K562 (cell line): ENCODE measurements around the gene SAXO1. TPM values are rescaled to one million over a fixed set of nuclear protein-coding genes. Genes with fewer than 3 reads are reported as not detected.

Source experiments
- ATAC-seq: fragments of 200-7000 bp; cut with Tn5 transposase; 3 replicates; pipeline ENCODE4 v1.9.1; 2020; ENCODE audit warnings: moderate library complexity
- BruUV-seq: library from RNA; stranded (reverse); fragments of 400-500 nt; replicated peaks from 2 replicates; lab custom pipeline; 2021; lab: Mats Ljungman, UMichigan
- CTCF ChIA-PET: fragments of 300-600 bp; formaldehyde crosslinking; extraction: SDS; loops from one replicate; lab custom pipeline; 2021; ENCODE audit warnings: low intra/inter-chr PET ratio; lab: Yijun Ruan, JAX
- POLR2A ChIA-PET: fragments of 300-600, 350-650 bp; sonication (Branson Sonifier 250); formaldehyde crosslinking; extraction: SDS; loops from one replicate; lab custom pipeline; 2021; ENCODE audit warnings: antibody characterized with exemption, inconsistent platforms; lab: Yijun Ruan, JAX
- DNase-seq, 4 experiments: peaks; one replicate each; pipeline versions ENCODE4 v3.0.0 to v3.0.0-alpha.2; 2011 to 2018; ENCODE audit warnings: low spot score in 3 of 4, mixed read lengths in 3 of 4; ENCODE audit errors: extremely low read depth in 1 of 4
- FAIRE-seq: peaks from 2 replicates; lab custom pipeline; 2011; peaks lifted over from hg19 to GRCh38; lab: Jason Lieb, UNC
- H2AFZ ChIP-seq: 2 replicates; pipeline ENCODE4 v1.6.0; 2011; ENCODE audit warnings: low read depth, low read length, control low read depth, inconsistent platforms
- H3K27ac ChIP-seq: fragments of 200-600 bp; 3 replicates; pipeline ENCODE4 v1.8.0; 2011; ENCODE audit warnings: low read depth, mild to moderate bottlenecking, control low read depth, inconsistent platforms, low read length, moderate library complexity, mixed read lengths; ENCODE audit errors: extremely low read depth
- H3K27me3 ChIP-seq, 2 experiments: fragments of 300-600 bp in 1 of 2; 2 replicates in 1 of 2; 3 replicates in 1 of 2; pipeline versions ENCODE4 v1.6.0 to v1.8.0; 2011; ENCODE audit warnings: inconsistent platforms in 2 of 2, low read length in 2 of 2, mild to moderate bottlenecking in 1 of 2, mixed read lengths in 1 of 2, moderate library complexity in 1 of 2; ENCODE audit not compliant: control insufficient read depth in 2 of 2, insufficient read depth in 2 of 2
- H3K36me3 ChIP-seq: fragments of 300-600 bp; 3 replicates; pipeline ENCODE4 v1.8.0; 2011; ENCODE audit warnings: mild to moderate bottlenecking, low read length, inconsistent platforms; ENCODE audit not compliant: control insufficient read depth, insufficient read depth
- H3K4me1 ChIP-seq, 2 experiments: fragments of 200-600 bp in 1 of 2; replicated peaks in 1 of 2; 2 replicates in 1 of 2; 3 replicates in 1 of 2; pipeline versions ENCODE4 v1.5.1 to v1.8.0; 2011; ENCODE audit warnings: inconsistent platforms in 2 of 2, low read length in 2 of 2, mild to moderate bottlenecking in 1 of 2, mixed read lengths in 1 of 2, moderate library complexity in 1 of 2; ENCODE audit not compliant: control insufficient read depth in 2 of 2, insufficient read depth in 2 of 2
- H3K4me2 ChIP-seq: 2 replicates; pipeline ENCODE4 v1.6.1; 2011; ENCODE audit warnings: low read length, control low read depth, inconsistent platforms, mixed read lengths; ENCODE audit not compliant: insufficient read depth
- H3K4me3 ChIP-seq: fragments of 200-600 bp; sonication (generic), shearing (Covaris generic); 2 replicates; pipeline ENCODE4 v1.5.1; 2016; ENCODE audit warnings: control low read depth, inconsistent platforms
- H3K79me2 ChIP-seq: fragments of 200-600 bp; 3 replicates; pipeline ENCODE4 v1.8.0; 2011; ENCODE audit warnings: low read length, inconsistent platforms; ENCODE audit not compliant: control insufficient read depth, insufficient read depth
- H3K9ac ChIP-seq, 2 experiments: 2 replicates each; pipeline versions ENCODE4 v1.6.0 to v1.6.1; 2011; ENCODE audit warnings: low read depth in 2 of 2, low read length in 2 of 2, control low read depth in 1 of 2, inconsistent platforms in 1 of 2, mild to moderate bottlenecking in 1 of 2, mixed read lengths in 1 of 2; ENCODE audit not compliant: insufficient read depth in 1 of 2
- H3K9me1 ChIP-seq: one replicate; pipeline ENCODE4 v1.6.0; 2011; ENCODE audit warnings: inconsistent platforms, mild to moderate bottlenecking, low read length, moderate library complexity; ENCODE audit not compliant: control insufficient read depth, insufficient read depth
- H3K9me3 ChIP-seq: replicated peaks from 2 replicates; pipeline ENCODE4 v1.5.1; 2011; ENCODE audit warnings: low read depth, low read length, inconsistent platforms; ENCODE audit not compliant: control insufficient read depth, insufficient read depth
- H4K20me1 ChIP-seq: replicated peaks from 2 replicates; pipeline ENCODE4 v1.6.1; 2011; ENCODE audit warnings: low read length, inconsistent platforms, mixed read lengths; ENCODE audit not compliant: control insufficient read depth, insufficient read depth
- BRD9 ChIP-seq: fragments of 450-650 bp; IDR thresholded peaks from 2 replicates; pipeline ENCODE4 v1.6.1; 2018; ENCODE audit warnings: low read depth; ENCODE audit not compliant: partially characterized antibody
- DNMT1 ChIP-seq: fragments of 450-650 bp; IDR thresholded peaks from 2 replicates; pipeline ENCODE4 v1.6.1; 2016; ENCODE audit warnings: antibody characterized with exemption, mild to moderate bottlenecking
- ETV1 ChIP-seq: fragments of 450-650 bp; conservative IDR thresholded peaks from 2 replicates; pipeline ENCODE4 v1.6.1; 2016; ENCODE audit warnings: missing genetic modification characterization, control low read depth, low read depth, missing compliant biosample characterization
- ETV5 ChIP-seq: sonication (generic); formaldehyde crosslinking; IDR thresholded peaks from 2 replicates; pipeline ENCODE4 v1.4.0; 2020; ENCODE audit warnings: low read depth, mild to moderate bottlenecking, missing genetic modification reagents
- PHB2 ChIP-seq: fragments of 450-650 bp; IDR thresholded peaks from 2 replicates; pipeline ENCODE4 v1.6.1; 2017; ENCODE audit warnings: low read depth
- SIRT6 ChIP-seq: IDR thresholded peaks from one replicate; pipeline ENCODE4 v1.6.1; 2012; ENCODE audit warnings: low read depth, mild to moderate bottlenecking, control low read depth, inconsistent platforms, low read length, moderate library complexity
- U2AF2 ChIP-seq: fragments of 200-400 bp; formaldehyde crosslinking; optimal IDR thresholded peaks from 2 replicates; pipeline ENCODE3; 2017; ENCODE audit warnings: low read depth, mild to moderate bottlenecking, low read length
- ZFPM2 ChIP-seq: fragments of 250-450 bp; sonication (Bioruptor Pico); IDR thresholded peaks from 2 replicates; pipeline ENCODE4 v1.5.1; 2022; ENCODE audit warnings: mild to moderate bottlenecking
- ZNF77 ChIP-seq: fragments of 250-450 bp; sonication (Bioruptor Pico); IDR thresholded peaks from 2 replicates; pipeline ENCODE4 v1.5.0; 2020
- WGBS: fragments of 100-300 bp; shearing (Covaris generic); methylation state at CpG from one replicate; pipeline ENCODE4 v1.1.6; 2016; ENCODE audit warnings: low coverage, mixed read lengths; ENCODE audit not compliant: insufficient coverage; ENCODE audit errors: missing lambda C conversion rate; 5-methylcytosine and 5-hydroxymethylcytosine counted together
- in situ Hi-C: fragments of 300-500 bp; cut with MboI; formaldehyde crosslinking; loops from 4 replicates; pipeline ENCODE4 v1.15.0; 2018; ENCODE audit warnings: inconsistent platforms, mixed read lengths
- intact Hi-C: fragments of 100-400 bp; cut with micrococcal nuclease; formaldehyde crosslinking; loops from 2 replicates; pipeline ENCODE4 v1.14.2; 2022
- polyA plus RNA-seq, 8 experiments: library from polyadenylated mRNA; depleted of rRNA in 4 of 8; stranded (reverse) in 5 of 8; unstranded in 3 of 8; fragments of >200 nt; fragmentation: Nextera tagmentation in 2 of 8; fragmentation: Illumina TruSeq in 1 of 8; extraction: Ambion mirVana in 2 of 8; extraction: Trizol in 1 of 8; gene quantifications; 2 replicates each; pipeline versions ENCODE4 v1.2.1 to v1.2.3, GENCODE V29; 2011 to 2014; ENCODE audit warnings: inconsistent platforms in 1 of 8, missing spikeins in 1 of 8
- total RNA-seq, 7 experiments: library from RNA; depleted of rRNA in 6 of 7; stranded (reverse); fragments of >200 nt in 6 of 7; fragmentation: Illumina TruSeq in 2 of 7; extraction: Trizol in 2 of 7; gene quantifications; 2 replicates each; pipeline versions ENCODE4 v1.2.1 to v1.2.3, GENCODE V29; 2011 to 2021; ENCODE audit warnings: low replicate concordance in 1 of 7
- TF ChIP-seq, protein P1 (sequence below): fragments of 450-650 bp; IDR thresholded peaks from 2 replicates; pipeline ENCODE4 v1.7.1; 2018; ENCODE audit warnings: mild to moderate bottlenecking, low read depth; ENCODE audit not compliant: partially characterized antibody
- TF ChIP-seq, protein P2 (sequence below): fragments of 450-650 bp; IDR thresholded peaks from 2 replicates; pipeline ENCODE4 v1.6.1; 2018; ENCODE audit warnings: mild to moderate bottlenecking, low read depth; ENCODE audit not compliant: partially characterized antibody
- TF ChIP-seq, protein P3 (sequence below): fragments of 150-350 bp; conservative IDR thresholded peaks from 2 replicates; pipeline ENCODE4 v1.6.1; 2014; ENCODE audit warnings: low read length

SAXO1 gene
- total and polyA plus RNA-seq, 9 of the 15 experiments (the other 6 are each of a cell fraction or from before 2014, with no cell fraction given), result 0.04 TPM; not detected in 8

DNA sequence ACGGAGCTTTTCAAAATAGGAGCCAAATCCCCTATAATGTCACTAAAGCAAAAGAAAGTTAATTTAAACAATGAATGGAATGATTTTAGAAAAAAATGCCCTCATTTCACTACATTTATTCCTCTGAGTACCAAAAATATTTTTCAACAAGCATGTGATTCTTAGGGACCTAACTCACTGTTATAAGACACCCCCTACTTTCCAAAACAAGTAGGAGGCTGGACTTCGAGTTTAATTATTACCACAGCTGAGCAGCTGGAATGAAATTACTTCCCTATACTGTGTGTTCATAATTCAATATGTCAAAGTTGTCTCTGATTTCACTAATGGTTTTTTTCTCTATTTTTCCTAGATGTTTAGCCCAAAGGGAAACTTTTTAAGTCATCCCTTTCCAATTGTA is 61.6 kb downstream of the SAXO1 start:
- Histone ChIP-seq H3K9ac (no peak overlapping the region), H3K79me2 (no peaks in the 10 kb centered on the region), H3K4me2 (no peak overlapping the region), H3K9me3 (no peaks in the 10 kb centered on the region), H2AFZ (no peak overlapping the region), H3K4me3 (no peak overlapping the region), H3K27me3 (no peaks in the 10 kb centered on the region), H4K20me1 (no peaks in the 10 kb centered on the region), H3K9me1 (no peaks in the 10 kb centered on the region), H3K27ac (no peak overlapping the region), H3K36me3 (no peaks in the 10 kb centered on the region), H3K4me1 (no peaks in the 10 kb centered on the region)
- ChIA-PET POLR2A (no interaction called here), CTCF (no interaction called here)
- in situ Hi-C loops, result no loop called here
- WGBS, result 5% methylated on average over 2 of the region's 2 CpGs
- ATAC-seq, result no peak
- FAIRE-seq, result no peak
- BruUV-seq, result no TSS peak
- no peak for DNase-seq
- intact Hi-C loops, result no loop called here
- no peak for TF ChIP-seq ZFPM2
- TF ChIP-seq, protein P1, sequence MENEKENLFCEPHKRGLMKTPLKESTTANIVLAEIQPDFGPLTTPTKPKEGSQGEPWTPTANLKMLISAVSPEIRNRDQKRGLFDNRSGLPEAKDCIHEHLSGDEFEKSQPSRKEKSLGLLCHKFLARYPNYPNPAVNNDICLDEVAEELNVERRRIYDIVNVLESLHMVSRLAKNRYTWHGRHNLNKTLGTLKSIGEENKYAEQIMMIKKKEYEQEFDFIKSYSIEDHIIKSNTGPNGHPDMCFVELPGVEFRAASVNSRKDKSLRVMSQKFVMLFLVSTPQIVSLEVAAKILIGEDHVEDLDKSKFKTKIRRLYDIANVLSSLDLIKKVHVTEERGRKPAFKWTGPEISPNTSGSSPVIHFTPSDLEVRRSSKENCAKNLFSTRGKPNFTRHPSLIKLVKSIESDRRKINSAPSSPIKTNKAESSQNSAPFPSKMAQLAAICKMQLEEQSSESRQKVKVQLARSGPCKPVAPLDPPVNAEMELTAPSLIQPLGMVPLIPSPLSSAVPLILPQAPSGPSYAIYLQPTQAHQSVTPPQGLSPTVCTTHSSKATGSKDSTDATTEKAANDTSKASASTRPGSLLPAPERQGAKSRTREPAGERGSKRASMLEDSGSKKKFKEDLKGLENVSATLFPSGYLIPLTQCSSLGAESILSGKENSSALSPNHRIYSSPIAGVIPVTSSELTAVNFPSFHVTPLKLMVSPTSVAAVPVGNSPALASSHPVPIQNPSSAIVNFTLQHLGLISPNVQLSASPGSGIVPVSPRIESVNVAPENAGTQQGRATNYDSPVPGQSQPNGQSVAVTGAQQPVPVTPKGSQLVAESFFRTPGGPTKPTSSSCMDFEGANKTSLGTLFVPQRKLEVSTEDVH, result no peak
- no peak for TF ChIP-seq ZNF77 (CRISPR knock-in tag)
- TF ChIP-seq ETV1 (tag), result no peak
- no peak for TF ChIP-seq U2AF2
- TF ChIP-seq DNMT1, result no peak
- TF ChIP-seq, protein P2, sequence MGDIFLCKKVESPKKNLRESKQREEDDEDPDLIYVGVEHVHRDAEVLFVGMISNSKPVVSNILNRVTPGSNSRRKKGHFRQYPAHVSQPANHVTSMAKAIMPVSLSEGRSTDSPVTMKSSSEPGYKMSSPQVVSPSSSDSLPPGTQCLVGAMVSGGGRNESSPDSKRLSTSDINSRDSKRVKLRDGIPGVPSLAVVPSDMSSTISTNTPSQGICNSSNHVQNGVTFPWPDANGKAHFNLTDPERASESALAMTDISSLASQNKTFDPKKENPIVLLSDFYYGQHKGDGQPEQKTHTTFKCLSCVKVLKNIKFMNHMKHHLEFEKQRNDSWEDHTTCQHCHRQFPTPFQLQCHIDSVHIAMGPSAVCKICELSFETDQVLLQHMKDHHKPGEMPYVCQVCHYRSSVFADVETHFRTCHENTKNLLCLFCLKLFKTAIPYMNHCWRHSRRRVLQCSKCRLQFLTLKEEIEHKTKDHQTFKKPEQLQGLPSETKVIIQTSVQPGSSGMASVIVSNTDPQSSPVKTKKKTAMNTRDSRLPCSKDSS, result no peak
- TF ChIP-seq SIRT6, result no peak
- no peak for TF ChIP-seq ETV5 (CRISPR knock-in tag)
- TF ChIP-seq BRD9, result no peak
- TF ChIP-seq, protein P3, sequence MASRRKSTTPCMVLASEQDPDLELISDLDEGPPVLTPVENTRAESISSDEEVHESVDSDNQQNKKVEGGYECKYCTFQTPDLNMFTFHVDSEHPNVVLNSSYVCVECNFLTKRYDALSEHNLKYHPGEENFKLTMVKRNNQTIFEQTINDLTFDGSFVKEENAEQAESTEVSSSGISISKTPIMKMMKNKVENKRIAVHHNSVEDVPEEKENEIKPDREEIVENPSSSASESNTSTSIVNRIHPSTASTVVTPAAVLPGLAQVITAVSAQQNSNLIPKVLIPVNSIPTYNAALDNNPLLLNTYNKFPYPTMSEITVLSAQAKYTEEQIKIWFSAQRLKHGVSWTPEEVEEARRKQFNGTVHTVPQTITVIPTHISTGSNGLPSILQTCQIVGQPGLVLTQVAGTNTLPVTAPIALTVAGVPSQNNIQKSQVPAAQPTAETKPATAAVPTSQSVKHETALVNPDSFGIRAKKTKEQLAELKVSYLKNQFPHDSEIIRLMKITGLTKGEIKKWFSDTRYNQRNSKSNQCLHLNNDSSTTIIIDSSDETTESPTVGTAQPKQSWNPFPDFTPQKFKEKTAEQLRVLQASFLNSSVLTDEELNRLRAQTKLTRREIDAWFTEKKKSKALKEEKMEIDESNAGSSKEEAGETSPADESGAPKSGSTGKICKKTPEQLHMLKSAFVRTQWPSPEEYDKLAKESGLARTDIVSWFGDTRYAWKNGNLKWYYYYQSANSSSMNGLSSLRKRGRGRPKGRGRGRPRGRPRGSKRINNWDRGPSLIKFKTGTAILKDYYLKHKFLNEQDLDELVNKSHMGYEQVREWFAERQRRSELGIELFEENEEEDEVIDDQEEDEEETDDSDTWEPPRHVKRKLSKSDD, result no peak
- TF ChIP-seq PHB2, result no peak
